Activated CD4-positive, alpha-beta T cell treated with anti-CD3 and anti-CD28 coated beads, Interleukin-2, amount 10 ng/mL, durations not matched to agents 24 days and 14 days (primary cell): Measurements from ENCODE around the gene RBM48. TPM values are rescaled to one million over a fixed set of nuclear protein-coding genes. Genes with fewer than 3 reads are reported as not detected.
"Not testable (repeated sequence)": the region's sequence is repeated elsewhere in the genome, so short reads cannot be mapped to it uniquely, and the experiment has no call there.

Experiments
- DNase-seq: peaks from one replicate; pipeline ENCODE4 v3.0.0; 2022
- H3K27ac Mint-ChIP-seq: one replicate; pipeline ENCODE4 v1.8.0; 2022; ENCODE audit warnings: mild to moderate bottlenecking, mixed read lengths
- H3K27me3 Mint-ChIP-seq: one replicate; pipeline ENCODE4 v1.8.0; 2022; ENCODE audit warnings: mixed read lengths
- H3K36me3 Mint-ChIP-seq: one replicate; pipeline ENCODE4 v1.8.0; 2022; ENCODE audit warnings: low read depth, mild to moderate bottlenecking, mixed read lengths
- H3K4me1 Mint-ChIP-seq: one replicate; pipeline ENCODE4 v1.8.0; 2021; ENCODE audit warnings: mixed read lengths
- H3K4me3 Mint-ChIP-seq: one replicate; pipeline ENCODE4 v1.8.0; 2022; ENCODE audit warnings: mild to moderate bottlenecking, moderate library complexity, mixed read lengths
- H3K9me3 Mint-ChIP-seq: one replicate; pipeline ENCODE4 v1.8.0; 2021; ENCODE audit warnings: mixed read lengths
- intact Hi-C: fragments of 100-400 bp; cut with micrococcal nuclease; formaldehyde crosslinking; loops from one replicate; pipeline ENCODE4 v1.15.1; 2023
- total RNA-seq: library from RNA; stranded (reverse); gene quantifications from 2 replicates; pipeline ENCODE4 v1.2.3, GENCODE V29; 2022

The RBM48 gene
- total RNA-seq, 1 donor from 2014 or later: 14.4 TPM

GRCh38 chr7:92513167-92513902 is 15.3 kb upstream of the RBM48 start:
- intact Hi-C loops: no loop called here
- H3K4me3 Mint-ChIP-seq: no peak overlapping the region
- DNase-seq: no peak
- H3K4me1 Mint-ChIP-seq: peaks cover 2% of the 10 kb centered on the region
- H3K36me3 Mint-ChIP-seq: peaks cover 18% of the 10 kb centered on the region
- H3K9me3 Mint-ChIP-seq: no peaks in the 10 kb centered on the region
- H3K27ac Mint-ChIP-seq: no peak overlapping the region
- H3K27me3 Mint-ChIP-seq: no peaks in the 10 kb centered on the region

GRCh38 chr7:92517631-92518030 is 11.0 kb upstream of the RBM48 start:
- Mint-ChIP-seq H3K27ac (no peak overlapping the region), H3K9me3 (no peaks in the 10 kb centered on the region)

GRCh38 chr7:92520024-92520423 is 8.6 kb upstream of the RBM48 start:
- no peaks in the 10 kb centered on the region for H3K9me3 Mint-ChIP-seq
- H3K27ac Mint-ChIP-seq: no peak overlapping the region
- H3K4me1 Mint-ChIP-seq: peaks cover 2% of the 10 kb centered on the region
- intact Hi-C loops: no loop called here
- no peaks in the 10 kb centered on the region for H3K27me3 Mint-ChIP-seq
- no peak overlapping the region for H3K4me3 Mint-ChIP-seq
- no peak for DNase-seq
- peaks cover 13% of the 10 kb centered on the region for H3K36me3 Mint-ChIP-seq

More at GRCh38 chr7:92517631-92518030, 11.0 kb upstream of the RBM48 start:
- intact Hi-C loops: no loop called here
- Mint-ChIP-seq H3K36me3 (peaks cover 20% of the 10 kb centered on the region), H3K4me3 (no peak overlapping the region), H3K27me3 (no peaks in the 10 kb centered on the region), H3K4me1 (peaks cover 2% of the 10 kb centered on the region)
- DNase-seq: no peak

- intact Hi-C loops: no loop called here
- Mint-ChIP-seq H3K27me3 (no peaks in the 10 kb centered on the region), H3K27ac (no peak overlapping the region), H3K4me3 (no peak overlapping the region), H3K4me1 (peaks cover 12% of the 10 kb centered on the region), H3K36me3 (peaks cover 2% of the 10 kb centered on the region), H3K9me3 (no peaks in the 10 kb centered on the region)
- DNase-seq: no peak
Measured at GRCh38 chr7:92523110-92523509, 5.5 kb upstream of the RBM48 start.

- Mint-ChIP-seq H3K27ac (peak overlapping the region; percentile 83), H3K27me3 (peaks cover 2% of the 10 kb centered on the region), H3K9me3 (peaks cover 4% of the 10 kb centered on the region), H3K36me3 (peaks cover 23% of the 10 kb centered on the region), H3K4me1 (peaks cover 22% of the 10 kb centered on the region), H3K4me3 (peak overlapping the region; percentile 98)
- DNase-seq: peak; percentile 86
- intact Hi-C loops: loop anchor here (1.0 to 5.0 kb wide), 13 partner anchors 45 to 1475 kb away; partner anchors contain the start of genes AKAP9, ANKIB1, BET1 and CYP51A1
Measured at GRCh38 chr7:92527300-92528187, 1.1 kb upstream of the RBM48 start.

- peaks cover 2% of the 10 kb centered on the region for H3K27me3 Mint-ChIP-seq
- H3K27ac Mint-ChIP-seq: peak overlapping the region; percentile 98
- H3K4me3 Mint-ChIP-seq: peak overlapping the region; percentile 98
- peaks cover 22% of the 10 kb centered on the region for H3K4me1 Mint-ChIP-seq
- DNase-seq: no peak
- intact Hi-C loops: loop anchor here (1.0 to 5.0 kb wide), 13 partner anchors 43 to 1473 kb away; partner anchors contain the start of genes AKAP9, ANKIB1, BET1 and CYP51A1
- peaks cover 34% of the 10 kb centered on the region for H3K36me3 Mint-ChIP-seq
- peaks cover 4% of the 10 kb centered on the region for H3K9me3 Mint-ChIP-seq
Measured at GRCh38 chr7:92528958-92529264, 316 bp downstream of the RBM48 start.

GRCh38 chr7:92534572-92534971 is 6.0 kb downstream of the RBM48 start:
- peaks cover 63% of the 10 kb centered on the region for H3K36me3 Mint-ChIP-seq
- H3K27ac Mint-ChIP-seq: no peak overlapping the region
- H3K4me1 Mint-ChIP-seq: peaks cover 18% of the 10 kb centered on the region
- no peak overlapping the region for H3K4me3 Mint-ChIP-seq
- no peaks in the 10 kb centered on the region for H3K27me3 Mint-ChIP-seq
- H3K9me3 Mint-ChIP-seq: no peaks in the 10 kb centered on the region
- DNase-seq: no peak
- intact Hi-C loops: no loop called here

GRCh38 chr7:92543542-92543941 is 14.9 kb downstream of the RBM48 start:
- not testable (repeated sequence) for H3K36me3 Mint-ChIP-seq

DNA sequence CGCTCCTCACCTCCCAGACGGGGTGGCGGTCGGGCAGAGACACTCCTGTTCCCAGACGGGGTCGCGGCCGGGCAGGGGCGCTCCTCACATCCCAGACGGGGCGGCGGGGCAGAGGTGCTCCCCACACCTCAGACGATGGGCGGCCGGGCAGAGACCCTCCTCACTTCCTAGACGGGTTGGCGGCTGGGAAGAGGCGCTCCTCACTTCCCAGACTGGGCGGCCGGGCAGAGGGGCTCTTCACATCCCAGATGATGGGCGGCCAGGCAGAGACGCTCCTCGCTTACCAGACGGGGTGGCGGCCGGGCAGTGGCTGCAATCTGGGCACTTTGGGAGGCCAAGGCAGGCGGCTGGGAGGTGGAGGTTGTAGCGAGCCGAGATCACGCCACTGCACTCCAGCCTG is 16.5 kb downstream of the RBM48 start:
- H3K36me3 Mint-ChIP-seq, H3K4me1 Mint-ChIP-seq, H3K27me3 Mint-ChIP-seq, H3K27ac Mint-ChIP-seq, intact Hi-C loops, DNase-seq, H3K4me3 Mint-ChIP-seq, H3K9me3 Mint-ChIP-seq: not testable (repeated sequence)

More at GRCh38 chr7:92543542-92543941, 14.9 kb downstream of the RBM48 start:
- H3K4me1 Mint-ChIP-seq, H3K27ac Mint-ChIP-seq, H3K27me3 Mint-ChIP-seq, intact Hi-C loops, H3K4me3 Mint-ChIP-seq, H3K9me3 Mint-ChIP-seq, DNase-seq: not testable (repeated sequence)

- no peaks in the 10 kb centered on the region for H3K4me1 Mint-ChIP-seq
- no peaks in the 10 kb centered on the region for H3K9me3 Mint-ChIP-seq
- H3K27ac Mint-ChIP-seq: no peak overlapping the region
- H3K27me3 Mint-ChIP-seq: peaks cover 6% of the 10 kb centered on the region
- intact Hi-C loops: no loop called here
- H3K4me3 Mint-ChIP-seq: no peak overlapping the region
- no peak for DNase-seq
- no peaks in the 10 kb centered on the region for H3K36me3 Mint-ChIP-seq
Measured at GRCh38 chr7:92546856-92547497, 18.4 kb downstream of the RBM48 start.

GRCh38 chr7:92547579-92547978 is 19.0 kb downstream of the RBM48 start:
- H3K9me3 Mint-ChIP-seq: no peaks in the 10 kb centered on the region
- peaks cover 6% of the 10 kb centered on the region for H3K27me3 Mint-ChIP-seq
- H3K27ac Mint-ChIP-seq: no peak overlapping the region
- no peak for DNase-seq
- intact Hi-C loops: no loop called here
- H3K4me1 Mint-ChIP-seq: no peaks in the 10 kb centered on the region
- H3K4me3 Mint-ChIP-seq: no peak overlapping the region
- no peaks in the 10 kb centered on the region for H3K36me3 Mint-ChIP-seq

- peaks cover 6% of the 10 kb centered on the region for H3K27me3 Mint-ChIP-seq
- H3K27ac Mint-ChIP-seq: no peak overlapping the region
- H3K9me3 Mint-ChIP-seq: no peaks in the 10 kb centered on the region
- peak; percentile 46 for DNase-seq
- H3K4me1 Mint-ChIP-seq: no peaks in the 10 kb centered on the region
- intact Hi-C loops: no loop called here
- no peaks in the 10 kb centered on the region for H3K36me3 Mint-ChIP-seq
- H3K4me3 Mint-ChIP-seq: no peak overlapping the region
Measured at GRCh38 chr7:92550194-92550593, 21.6 kb downstream of the RBM48 start.

GRCh38 chr7:92557249-92557648 is 28.7 kb downstream of the RBM48 start:
- Mint-ChIP-seq H3K4me1 (no peaks in the 10 kb centered on the region), H3K9me3 (no peaks in the 10 kb centered on the region), H3K27ac (no peak overlapping the region), H3K4me3 (no peak overlapping the region), H3K27me3 (no peaks in the 10 kb centered on the region), H3K36me3 (peaks cover 16% of the 10 kb centered on the region)
- intact Hi-C loops: no loop called here
- peak; percentile 9 for DNase-seq
